SJSA1 (cell line): ENCODE data around the gene NRDC. TPM values are rescaled to one million over a fixed set of nuclear protein-coding genes. Genes with fewer than 3 reads are reported as not detected.
"Not testable (repeated sequence)": the region's sequence is repeated elsewhere in the genome, so short reads cannot be mapped to it uniquely, and the experiment has no call there.

Experiments used
- DNase-seq, 2 experiments: peaks; one replicate each; pipeline ENCODE4 v3.0.0-alpha.2; 2015 to 2020; ENCODE audit warnings: low spot score in 2 of 2, low read depth in 1 of 2
- H3K27ac ChIP-seq: fragments of 250-450 bp; sonication (Bioruptor Pico); 2 replicates; pipeline ENCODE4 v1.5.1; 2020; ENCODE audit warnings: mild to moderate bottlenecking, moderate library complexity
- H3K27me3 ChIP-seq: fragments of 250-450 bp; sonication (Bioruptor Pico); replicated peaks from 2 replicates; pipeline ENCODE4 v1.5.1; 2020; ENCODE audit warnings: mild to moderate bottlenecking, moderate library complexity
- H3K36me3 ChIP-seq: fragments of 250-450 bp; sonication (Bioruptor Pico); 2 replicates; pipeline ENCODE4 v1.5.1; 2020; ENCODE audit warnings: mild to moderate bottlenecking
- H3K4me1 ChIP-seq: fragments of 250-450 bp; sonication (Bioruptor Pico); replicated peaks from 2 replicates; pipeline ENCODE4 v1.6.1; 2021; ENCODE audit warnings: mild to moderate bottlenecking
- H3K4me3 ChIP-seq: fragments of 250-450 bp; sonication (Bioruptor Pico); 2 replicates; pipeline ENCODE4 v1.5.1; 2020; ENCODE audit warnings: mild to moderate bottlenecking
- H3K9me3 ChIP-seq: fragments of 250-450 bp; sonication (Bioruptor Pico); replicated peaks from 2 replicates; pipeline ENCODE4 v1.5.1; 2020; ENCODE audit warnings: mild to moderate bottlenecking
- total RNA-seq: library from RNA; depleted of rRNA; stranded (reverse); fragments of >200 nt; shearing (Covaris generic); gene quantifications from 2 replicates; pipeline ENCODE4 v1.2.3, GENCODE V29; 2014

The NRDC gene
- total RNA-seq, 1 experiment from 2014 or later = 62.9 TPM

GRCh38 chr1:51850420-51851223 is 27.9 kb downstream of the NRDC start:
- no peak overlapping the region for H3K27ac ChIP-seq
- H3K4me1 ChIP-seq = no peaks in the 10 kb centered on the region
- no peaks in the 10 kb centered on the region for H3K9me3 ChIP-seq
- H3K4me3 ChIP-seq = no peak overlapping the region
- no peak for DNase-seq
- no peaks in the 10 kb centered on the region for H3K27me3 ChIP-seq
- H3K36me3 ChIP-seq = peaks cover 39% of the 10 kb centered on the region

GRCh38 chr1:51847294-51847920 is 31.1 kb downstream of the NRDC start:
- H3K27me3 ChIP-seq = no peaks in the 10 kb centered on the region
- H3K27ac ChIP-seq = no peak overlapping the region
- H3K4me1 ChIP-seq = no peaks in the 10 kb centered on the region
- no peak for DNase-seq
- H3K9me3 ChIP-seq = no peaks in the 10 kb centered on the region
- H3K4me3 ChIP-seq = no peak overlapping the region
- peaks cover 21% of the 10 kb centered on the region for H3K36me3 ChIP-seq

GRCh38 chr1:51843948-51844347 is 34.6 kb downstream of the NRDC start:
- H3K4me3 ChIP-seq = no peak overlapping the region
- no peaks in the 10 kb centered on the region for H3K9me3 ChIP-seq
- no peaks in the 10 kb centered on the region for H3K27me3 ChIP-seq
- H3K27ac ChIP-seq = no peak overlapping the region
- no peak for DNase-seq
- peaks cover 31% of the 10 kb centered on the region for H3K36me3 ChIP-seq
- no peaks in the 10 kb centered on the region for H3K4me1 ChIP-seq

- Histone ChIP-seq H3K9me3 (no peaks in the 10 kb centered on the region), H3K4me3 (no peak overlapping the region), H3K4me1 (no peaks in the 10 kb centered on the region), H3K36me3 (peaks cover 39% of the 10 kb centered on the region), H3K27me3 (no peaks in the 10 kb centered on the region), H3K27ac (no peak overlapping the region)
- DNase-seq = no peak
Measured at GRCh38 chr1:51842261-51842660, 36.3 kb downstream of the NRDC start.

- Histone ChIP-seq H3K9me3 (no peaks in the 10 kb centered on the region), H3K4me3 (no peak overlapping the region), H3K27ac (no peak overlapping the region), H3K27me3 (no peaks in the 10 kb centered on the region), H3K36me3 (peaks cover 37% of the 10 kb centered on the region), H3K4me1 (no peaks in the 10 kb centered on the region)
- no peak for DNase-seq
Measured at GRCh38 chr1:51840743-51841461, 37.6 kb downstream of the NRDC start.

GRCh38 chr1:51840182-51840581 is 38.3 kb downstream of the NRDC start:
- no peak for DNase-seq
- Histone ChIP-seq H3K4me1 (no peaks in the 10 kb centered on the region), H3K36me3 (peaks cover 42% of the 10 kb centered on the region), H3K27ac (no peak overlapping the region), H3K4me3 (no peak overlapping the region), H3K9me3 (no peaks in the 10 kb centered on the region), H3K27me3 (no peaks in the 10 kb centered on the region)

- Histone ChIP-seq H3K27ac (no peak overlapping the region), H3K9me3 (no peaks in the 10 kb centered on the region), H3K36me3 (peaks cover 45% of the 10 kb centered on the region), H3K4me1 (no peaks in the 10 kb centered on the region), H3K4me3 (no peak overlapping the region), H3K27me3 (no peaks in the 10 kb centered on the region)
- no peak for DNase-seq
Measured at GRCh38 chr1:51839094-51839493, 39.4 kb downstream of the NRDC start.

GRCh38 chr1:51837243-51837642 is 41.3 kb downstream of the NRDC start:
- H3K27me3 ChIP-seq = no peaks in the 10 kb centered on the region
- DNase-seq = no peak
- H3K27ac ChIP-seq = no peak overlapping the region
- H3K4me3 ChIP-seq = no peak overlapping the region
- no peaks in the 10 kb centered on the region for H3K4me1 ChIP-seq
- no peaks in the 10 kb centered on the region for H3K9me3 ChIP-seq
- H3K36me3 ChIP-seq = peaks cover 63% of the 10 kb centered on the region

- H3K36me3 ChIP-seq = peaks cover 59% of the 10 kb centered on the region
- no peak overlapping the region for H3K4me3 ChIP-seq
- H3K4me1 ChIP-seq = no peaks in the 10 kb centered on the region
- H3K9me3 ChIP-seq = no peaks in the 10 kb centered on the region
- no peaks in the 10 kb centered on the region for H3K27me3 ChIP-seq
- no peak overlapping the region for H3K27ac ChIP-seq
- no peak for DNase-seq
Measured at GRCh38 chr1:51833700-51834099, 44.8 kb downstream of the NRDC start.

GRCh38 chr1:51829058-51829457 is 49.5 kb downstream of the NRDC start:
- no peaks in the 10 kb centered on the region for H3K4me1 ChIP-seq
- H3K36me3 ChIP-seq = peaks cover 67% of the 10 kb centered on the region
- H3K9me3 ChIP-seq = no peaks in the 10 kb centered on the region
- H3K4me3 ChIP-seq = no peak overlapping the region
- no peak for DNase-seq
- H3K27ac ChIP-seq = no peak overlapping the region
- H3K27me3 ChIP-seq = no peaks in the 10 kb centered on the region

- Histone ChIP-seq H3K27ac (no peak overlapping the region), H3K27me3 (no peaks in the 10 kb centered on the region), H3K4me1 (no peaks in the 10 kb centered on the region), H3K4me3 (no peak overlapping the region), H3K36me3 (peaks cover 76% of the 10 kb centered on the region), H3K9me3 (no peaks in the 10 kb centered on the region)
- DNase-seq = no peak
Measured at GRCh38 chr1:51819810-51820209, 58.7 kb downstream of the NRDC start.

GRCh38 chr1:51819021-51819420 is 59.5 kb downstream of the NRDC start:
- H3K4me3 ChIP-seq, H3K4me1 ChIP-seq, H3K27ac ChIP-seq, H3K9me3 ChIP-seq, DNase-seq, H3K27me3 ChIP-seq: not testable (repeated sequence)
- peaks cover 79% of the 10 kb centered on the region for H3K36me3 ChIP-seq

GRCh38 chr1:51818487-51818886 is 60.0 kb downstream of the NRDC start:
- Histone ChIP-seq H3K36me3 (peaks cover 81% of the 10 kb centered on the region), H3K4me1 (no peaks in the 10 kb centered on the region), H3K9me3 (no peaks in the 10 kb centered on the region), H3K27me3 (no peaks in the 10 kb centered on the region), H3K4me3 (no peak overlapping the region), H3K27ac (no peak overlapping the region)
- DNase-seq = no peak

- Histone ChIP-seq H3K27me3 (no peaks in the 10 kb centered on the region), H3K9me3 (no peaks in the 10 kb centered on the region), H3K27ac (no peak overlapping the region), H3K4me1 (no peaks in the 10 kb centered on the region), H3K36me3 (peaks cover 77% of the 10 kb centered on the region), H3K4me3 (no peak overlapping the region)
- DNase-seq = no peak
Measured at GRCh38 chr1:51814513-51814912, 64.0 kb downstream of the NRDC start.
